PC-9 (cell line): Measurements from ENCODE around the gene NUDT3. TPM values are rescaled to one million over a fixed set of nuclear protein-coding genes. Genes with fewer than 3 reads are reported as not detected.
A peak's percentile ranks its signal among the peaks of the same experiment; 100 is the strongest.

Source experiments
- BruUV-seq: library from RNA; stranded (reverse); fragments of 400-500 nt; replicated peaks from 2 replicates; lab custom pipeline; 2021; lab: Mats Ljungman, UMichigan
- CTCF ChIA-PET: fragments of 300-600 bp; sonication (Branson Sonifier 250); formaldehyde crosslinking; loops from one replicate; lab custom pipeline; 2022; ENCODE audit warnings: antibody characterized with exemption; lab: Charles Lee
- POLR2A ChIA-PET: fragments of 300-600 bp; sonication (Branson Sonifier 250); formaldehyde crosslinking; loops from one replicate; lab custom pipeline; 2022; ENCODE audit warnings: antibody characterized with exemption; ENCODE audit not compliant: unreplicated experiment; lab: Charles Lee
- DNase-seq, 2 experiments: peaks; one replicate each; pipeline versions ENCODE4 v3.0.0 to v3.0.0-alpha.2; 2015 to 2022; ENCODE audit warnings: mixed read lengths in 1 of 2
- H2AFZ ChIP-seq: fragments of 200-600 bp; sonication (generic); 2 replicates; pipeline ENCODE4 v1.8.1; 2017; ENCODE audit warnings: antibody characterized with exemption
- H3F3A ChIP-seq: fragments of 200-600 bp; sonication (generic); 2 replicates; pipeline ENCODE4 v1.8.1; 2017; ENCODE audit warnings: antibody characterized with exemption, mild to moderate bottlenecking, low read depth; ENCODE audit not compliant: insufficient read depth
- H3K27ac ChIP-seq: fragments of 200-600 bp; sonication (generic); 2 replicates; pipeline ENCODE4 v1.6.1; 2016; ENCODE audit warnings: mixed run types
- H3K27me3 ChIP-seq: fragments of 200-600 bp; sonication (generic); 2 replicates; pipeline ENCODE4 v1.6.1; 2016; ENCODE audit warnings: low read depth, mixed run types; ENCODE audit not compliant: insufficient read depth
- H3K36me3 ChIP-seq: fragments of 200-600 bp; sonication (generic); 2 replicates; pipeline ENCODE4 v1.6.1; 2016; ENCODE audit warnings: low read depth, mixed run types
- H3K4me1 ChIP-seq: fragments of 200-600 bp; sonication (generic); replicated peaks from 2 replicates; pipeline ENCODE4 v1.6.1; 2016; ENCODE audit warnings: mixed run types; ENCODE audit not compliant: insufficient read depth
- H3K4me2 ChIP-seq: fragments of 200-600 bp; sonication (generic); 2 replicates; pipeline ENCODE4 v1.6.1; 2017; ENCODE audit warnings: mixed run types
- H3K4me3 ChIP-seq: fragments of 200-600 bp; sonication (generic); 2 replicates; pipeline ENCODE4 v1.6.1; 2016; ENCODE audit warnings: mixed run types
- H3K79me2 ChIP-seq: fragments of 200-600 bp; sonication (generic); 2 replicates; pipeline ENCODE4 v1.6.1; 2017; ENCODE audit warnings: low read depth, mixed run types
- H3K9me2 ChIP-seq: fragments of 200-600 bp; sonication (generic); 2 replicates; pipeline ENCODE4 v1.8.1; 2017; ENCODE audit warnings: mild to moderate bottlenecking; ENCODE audit not compliant: insufficient read depth
- H3K9me3 ChIP-seq: fragments of 200-600 bp; sonication (generic); 2 replicates; pipeline ENCODE4 v1.8.1; 2016; ENCODE audit warnings: low read depth; ENCODE audit not compliant: insufficient read depth
- H4K20me1 ChIP-seq: fragments of 200-600 bp; sonication (generic); 2 replicates; pipeline ENCODE4 v1.8.1; 2017; ENCODE audit not compliant: insufficient read depth
- EZH2 ChIP-seq: fragments of 200-600 bp; sonication (generic); IDR thresholded peaks from 2 replicates; pipeline ENCODE4 v1.8.0; 2017; ENCODE audit warnings: antibody characterized with exemption, low read depth
- intact Hi-C: fragments of 100-400 bp; cut with micrococcal nuclease; formaldehyde crosslinking; loops from one replicate; pipeline ENCODE4 v1.10.0; 2022; ENCODE audit not compliant: unreplicated experiment
- total RNA-seq: library from RNA; stranded (reverse); gene quantifications from 2 replicates; pipeline ENCODE4 v1.2.3, GENCODE V29; 2021
- TF ChIP-seq, protein P1 (sequence below): fragments of 200-600 bp; sonication (generic); conservative IDR thresholded peaks from 2 replicates; pipeline ENCODE4 v1.6.1; 2017; ENCODE audit warnings: mixed run types, antibody characterized with exemption, mild to moderate bottlenecking, moderate library complexity

The NUDT3 gene
- total RNA-seq, 1 experiment from 2014 or later = 19.1 TPM

DNA sequence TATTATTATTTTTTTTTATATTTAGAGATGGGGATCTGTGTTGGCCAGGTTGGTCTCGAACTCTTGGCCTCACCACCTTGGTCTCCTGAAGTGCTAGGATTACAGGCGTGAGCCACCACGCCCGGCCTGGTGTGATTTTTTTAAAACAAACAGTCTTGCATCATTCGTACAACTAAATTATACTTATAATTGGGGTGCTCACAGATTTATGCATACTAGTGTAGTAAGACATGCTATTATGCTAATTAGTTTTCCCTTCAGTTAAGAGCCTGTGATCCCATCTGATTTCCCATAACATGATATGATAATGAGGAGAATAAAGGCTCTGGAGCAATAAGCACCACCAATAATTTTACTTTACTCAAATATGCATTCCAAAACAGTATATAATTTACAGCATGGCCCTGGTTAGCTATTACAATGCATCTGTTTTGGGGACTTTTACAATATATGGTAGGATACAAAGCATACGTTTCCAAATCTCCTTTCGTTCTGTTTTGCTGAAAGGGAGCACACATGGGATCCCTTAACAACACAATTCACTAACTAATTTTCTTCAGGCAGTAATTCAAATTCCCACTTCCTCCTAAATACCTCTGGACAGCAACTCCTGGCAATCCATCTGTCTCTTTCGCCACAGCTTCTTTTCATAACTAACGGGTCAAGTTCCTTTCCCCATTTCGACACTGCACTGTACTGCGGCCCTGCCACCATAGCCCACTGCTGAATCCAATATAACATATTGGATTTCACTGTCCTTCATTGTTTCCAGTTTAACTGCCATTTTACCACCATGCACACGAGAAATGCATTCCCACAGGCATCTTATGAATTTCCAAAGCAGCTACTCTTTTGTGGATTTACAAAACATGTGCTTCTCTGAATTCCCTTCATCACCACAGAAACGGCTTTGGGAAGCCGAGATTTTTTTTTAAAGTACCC lies 1.7 kb downstream of the NUDT3 start:
- peaks cover 67% of the 10 kb centered on the region for H3K79me2 ChIP-seq
- TSS peak; percentile 48 for BruUV-seq
- H3K4me3 ChIP-seq = peak overlapping the region; percentile 99
- no peaks in the 10 kb centered on the region for H3K27me3 ChIP-seq
- H2AFZ ChIP-seq = peak overlapping the region; percentile 98
- H3K9me3 ChIP-seq = no peaks in the 10 kb centered on the region
- CTCF ChIA-PET = interaction anchor here (1.7 to 1.8 kb wide), 2 partner anchors 141 to 143 kb away, joined by 5 to 6 read pairs; no protein-coding TSS in a partner anchor
- no peak for TF ChIP-seq EZH2
- TF ChIP-seq, protein P1, sequence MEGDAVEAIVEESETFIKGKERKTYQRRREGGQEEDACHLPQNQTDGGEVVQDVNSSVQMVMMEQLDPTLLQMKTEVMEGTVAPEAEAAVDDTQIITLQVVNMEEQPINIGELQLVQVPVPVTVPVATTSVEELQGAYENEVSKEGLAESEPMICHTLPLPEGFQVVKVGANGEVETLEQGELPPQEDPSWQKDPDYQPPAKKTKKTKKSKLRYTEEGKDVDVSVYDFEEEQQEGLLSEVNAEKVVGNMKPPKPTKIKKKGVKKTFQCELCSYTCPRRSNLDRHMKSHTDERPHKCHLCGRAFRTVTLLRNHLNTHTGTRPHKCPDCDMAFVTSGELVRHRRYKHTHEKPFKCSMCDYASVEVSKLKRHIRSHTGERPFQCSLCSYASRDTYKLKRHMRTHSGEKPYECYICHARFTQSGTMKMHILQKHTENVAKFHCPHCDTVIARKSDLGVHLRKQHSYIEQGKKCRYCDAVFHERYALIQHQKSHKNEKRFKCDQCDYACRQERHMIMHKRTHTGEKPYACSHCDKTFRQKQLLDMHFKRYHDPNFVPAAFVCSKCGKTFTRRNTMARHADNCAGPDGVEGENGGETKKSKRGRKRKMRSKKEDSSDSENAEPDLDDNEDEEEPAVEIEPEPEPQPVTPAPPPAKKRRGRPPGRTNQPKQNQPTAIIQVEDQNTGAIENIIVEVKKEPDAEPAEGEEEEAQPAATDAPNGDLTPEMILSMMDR = no peak
- H3K27ac ChIP-seq = peak overlapping the region; percentile 79
- H4K20me1 ChIP-seq = peaks cover 33% of the 10 kb centered on the region
- peaks cover 16% of the 10 kb centered on the region for H3F3A ChIP-seq
- H3K9me2 ChIP-seq = no peaks in the 10 kb centered on the region
- peak overlapping the region; percentile 97 for H3K4me2 ChIP-seq
- DNase-seq = peak; percentile 16 to 75
- POLR2A ChIA-PET = interaction anchor here (0.5 to 0.7 kb wide), 6 partner anchors 31 to 867 kb away, joined by 3 to 9 read pairs (median 3); partner anchors contain the start of gene HMGA1
- intact Hi-C loops = loop anchor here (1.0 kb wide), 1 partner anchor 142 kb away; the partner anchor contains the start of gene SMIM29
- peaks cover 19% of the 10 kb centered on the region for H3K4me1 ChIP-seq
- H3K36me3 ChIP-seq = no peaks in the 10 kb centered on the region

DNA sequence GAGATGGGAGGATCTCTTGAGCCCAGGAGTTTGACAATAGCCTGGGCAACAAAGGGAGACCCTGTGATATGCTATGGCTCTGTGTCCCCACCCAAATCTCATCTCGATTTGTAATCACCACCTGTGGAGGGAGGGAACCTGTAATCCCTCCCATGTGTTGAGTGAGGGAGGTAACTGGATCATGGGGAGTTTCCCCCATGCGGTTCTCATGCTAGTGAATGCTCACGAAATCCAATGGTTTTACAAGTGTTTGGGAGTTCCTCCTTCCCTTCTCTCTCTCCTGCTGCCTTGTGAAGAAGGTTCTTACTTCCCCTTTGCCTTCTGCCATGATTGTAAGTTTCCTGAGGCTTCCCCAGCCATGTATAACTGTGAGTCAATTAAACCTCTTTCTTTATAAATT lies 3.4 kb downstream of the NUDT3 start:
- BruUV-seq = no TSS peak
- H3K4me3 ChIP-seq = no peak overlapping the region
- ChIA-PET POLR2A (no interaction called here), CTCF (no interaction called here)
- intact Hi-C loops = no loop called here
- H3K9me2 ChIP-seq = no peaks in the 10 kb centered on the region
- H3K36me3 ChIP-seq = no peaks in the 10 kb centered on the region
- TF ChIP-seq, protein P1 = no peak
- no peak for TF ChIP-seq EZH2
- no peak overlapping the region for H2AFZ ChIP-seq
- no peaks in the 10 kb centered on the region for H3K27me3 ChIP-seq
- peaks cover 19% of the 10 kb centered on the region for H3K4me1 ChIP-seq
- peaks cover 42% of the 10 kb centered on the region for H4K20me1 ChIP-seq
- H3K79me2 ChIP-seq = peaks cover 84% of the 10 kb centered on the region
- no peak overlapping the region for H3K27ac ChIP-seq
- no peak for DNase-seq
- no peak overlapping the region for H3K4me2 ChIP-seq
- H3F3A ChIP-seq = peaks cover 16% of the 10 kb centered on the region
- no peaks in the 10 kb centered on the region for H3K9me3 ChIP-seq

DNA sequence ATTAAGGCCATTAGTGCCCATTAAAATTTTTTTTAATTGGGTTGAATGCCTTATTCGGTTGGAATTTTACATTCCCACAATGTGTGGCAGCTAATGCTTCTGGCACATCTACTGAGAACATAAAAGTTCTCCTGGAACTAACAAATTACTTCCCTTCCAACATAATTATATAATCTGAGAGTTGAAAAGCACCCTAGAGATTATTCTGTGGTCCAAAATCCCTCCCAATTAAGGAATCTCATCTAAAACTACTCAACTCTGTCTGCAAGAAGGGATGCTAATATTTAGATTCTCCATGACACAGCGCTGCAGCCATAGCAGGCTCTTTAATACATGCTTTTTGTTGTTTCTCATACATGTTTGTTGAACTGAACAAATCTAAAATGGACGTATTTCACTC lies 4.0 kb downstream of the NUDT3 start:
- CTCF ChIA-PET = no interaction called here

More for the DNA sequence above, 4.0 kb downstream of the NUDT3 start:
- intact Hi-C loops = no loop called here
- Histone ChIP-seq H3K36me3 (no peaks in the 10 kb centered on the region), H3K9me2 (no peaks in the 10 kb centered on the region), H3K27ac (no peak overlapping the region), H3K27me3 (no peaks in the 10 kb centered on the region), H3K4me1 (peaks cover 15% of the 10 kb centered on the region; the same call in 1 of the 2 replicates), H3F3A (peaks cover 16% of the 10 kb centered on the region), H3K4me2 (no peak overlapping the region), H3K9me3 (no peaks in the 10 kb centered on the region), H3K79me2 (peaks cover 90% of the 10 kb centered on the region), H4K20me1 (peaks cover 47% of the 10 kb centered on the region), H2AFZ (no peak overlapping the region), H3K4me3 (no peak overlapping the region)
- BruUV-seq = no TSS peak
- TF ChIP-seq, protein P1 = no peak
- TF ChIP-seq EZH2 = no peak
- POLR2A ChIA-PET = no interaction called here
- no peak for DNase-seq
